Measurements from ENCODE around the gene NHP2.
"Not testable (repeated sequence)": the region's sequence is repeated elsewhere in the genome, so short reads cannot be mapped to it uniquely, and the experiment has no call there.

The NHP2 gene

GRCh38 chr5:178153530-178154340 is at the start of gene NHP2:
TSS of gene NHP2 (minus strand) at chr5:178153885. CDS start at chr5:178153817, 68 bp downstream.
- peak; percentile 70 to 99 (median 97) for DNase-seq

GRCh38 chr5:178202541-178202940 is 48.9 kb upstream of the NHP2 start:
- DNase-seq: no peak

- DNase-seq: no peak
Observed at GRCh38 chr5:178201927-178202235, 48.2 kb upstream of the NHP2 start.

DNA sequence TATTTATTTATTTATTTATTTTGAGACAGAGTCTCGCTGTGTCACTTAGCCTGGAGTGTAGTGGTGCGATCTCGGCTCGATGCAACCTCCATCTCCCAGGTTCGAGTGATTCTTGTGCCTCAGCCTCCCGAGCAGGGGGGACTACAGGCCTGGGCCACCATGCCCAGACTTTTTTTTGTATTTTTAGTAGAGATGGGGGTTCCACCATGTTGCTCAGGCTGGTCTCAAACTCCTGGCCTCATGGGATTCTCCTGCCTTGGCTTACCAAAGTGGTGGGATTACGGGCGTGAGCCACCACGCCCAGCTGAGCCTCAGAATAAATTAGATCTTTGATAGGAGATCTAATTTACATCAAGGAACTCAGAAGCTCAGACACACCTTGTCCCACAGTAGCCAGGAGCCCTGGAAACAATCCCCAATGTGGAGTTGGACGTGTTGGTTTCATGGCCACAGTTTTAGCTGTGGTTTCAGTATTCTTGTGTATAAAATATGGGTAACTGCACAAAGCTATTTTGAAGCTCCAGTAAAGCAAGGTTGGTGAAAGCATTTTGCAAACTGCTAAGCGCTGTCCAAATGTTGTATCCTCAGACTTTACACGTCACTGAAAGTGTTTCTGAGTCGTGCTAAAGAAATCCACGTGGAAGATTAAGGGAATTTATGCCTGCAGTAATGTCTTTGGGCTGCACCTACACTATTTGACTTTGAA is 47.7 kb upstream of the NHP2 start:
- DNase-seq: no peak

DNA sequence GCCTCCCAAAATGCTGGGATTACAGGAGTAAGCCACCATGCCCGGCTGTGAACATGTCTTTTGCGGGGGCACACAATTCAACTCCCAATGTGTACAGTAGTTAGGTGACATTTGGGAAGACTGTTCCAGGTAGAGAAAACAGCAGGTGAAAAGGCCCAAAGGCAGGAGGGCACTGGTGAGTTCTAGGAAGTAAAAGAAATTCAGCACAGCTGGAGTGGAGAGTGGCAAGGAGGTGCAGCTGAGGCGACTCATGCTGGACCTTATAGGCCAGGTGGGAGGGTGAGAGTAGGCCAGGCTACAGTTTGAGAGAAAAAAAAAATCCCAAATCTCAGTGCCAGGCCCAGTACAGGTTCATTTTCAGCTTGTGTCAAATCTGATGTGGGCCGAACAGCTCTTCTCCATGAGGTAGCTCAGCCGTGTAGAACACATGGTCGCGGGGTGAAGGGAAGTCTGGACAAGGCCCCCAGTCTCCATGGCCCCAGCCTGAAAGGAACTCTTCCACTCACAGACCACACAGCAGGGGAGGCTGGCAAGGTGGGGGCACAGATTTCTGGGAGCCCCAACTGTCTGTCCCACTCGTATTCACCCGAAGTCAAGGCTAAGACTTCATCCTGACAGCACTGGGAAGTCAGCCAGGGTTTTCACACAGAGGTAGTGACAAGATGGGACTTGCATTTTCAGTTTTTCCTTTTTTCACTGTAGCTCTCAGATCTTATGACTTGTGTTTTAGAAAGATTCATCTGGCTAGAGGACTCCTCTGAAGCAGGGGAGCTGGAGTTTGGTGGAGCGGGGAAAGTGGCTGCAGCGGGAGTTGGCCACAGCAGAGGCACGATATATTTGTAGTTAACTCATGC is 46.1 kb upstream of the NHP2 start:
- no peak for DNase-seq

DNA sequence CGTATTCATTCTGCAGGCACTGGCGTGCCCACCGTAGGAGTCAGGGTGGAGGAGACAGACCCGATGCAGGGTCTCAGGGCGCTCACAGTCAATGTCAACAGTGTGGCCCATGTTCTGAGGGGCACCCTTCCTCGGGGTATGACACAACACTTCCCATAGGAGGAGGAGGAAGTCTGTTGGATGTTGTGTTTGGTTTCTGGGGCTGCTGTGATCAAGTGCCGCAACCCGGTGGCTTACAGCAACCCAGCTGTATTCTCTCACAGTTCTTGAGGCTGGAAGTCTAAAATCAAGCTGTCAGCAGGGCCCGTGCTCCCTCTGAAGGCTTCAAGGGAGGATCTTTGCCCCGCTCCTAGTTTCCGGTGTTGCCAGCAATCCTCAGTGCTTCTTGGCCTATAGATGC is 45.0 kb upstream of the NHP2 start:
- no peak for DNase-seq

GRCh38 chr5:178198151-178198550 is 44.5 kb upstream of the NHP2 start:
- not testable (repeated sequence) for DNase-seq

DNA sequence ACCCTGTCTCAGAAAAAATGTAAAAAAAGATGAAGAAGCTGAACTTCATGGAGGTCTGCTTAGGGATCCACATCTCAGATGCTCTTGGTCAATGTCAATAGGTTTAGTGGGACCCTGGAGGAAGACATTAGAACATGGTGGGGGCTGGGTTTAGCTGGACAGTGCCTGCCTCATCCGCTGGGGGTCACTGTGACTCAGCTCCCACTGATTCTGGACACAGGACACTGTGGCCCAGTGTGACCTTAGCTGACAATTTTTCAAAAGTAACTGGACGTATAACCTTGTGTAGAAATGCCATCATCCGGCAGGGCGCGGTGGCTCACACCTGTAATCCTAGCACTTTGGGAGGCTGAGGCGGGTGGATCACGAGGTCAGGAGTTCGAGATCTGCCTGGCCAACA is 43.3 kb upstream of the NHP2 start:
- DNase-seq: no peak

DNA sequence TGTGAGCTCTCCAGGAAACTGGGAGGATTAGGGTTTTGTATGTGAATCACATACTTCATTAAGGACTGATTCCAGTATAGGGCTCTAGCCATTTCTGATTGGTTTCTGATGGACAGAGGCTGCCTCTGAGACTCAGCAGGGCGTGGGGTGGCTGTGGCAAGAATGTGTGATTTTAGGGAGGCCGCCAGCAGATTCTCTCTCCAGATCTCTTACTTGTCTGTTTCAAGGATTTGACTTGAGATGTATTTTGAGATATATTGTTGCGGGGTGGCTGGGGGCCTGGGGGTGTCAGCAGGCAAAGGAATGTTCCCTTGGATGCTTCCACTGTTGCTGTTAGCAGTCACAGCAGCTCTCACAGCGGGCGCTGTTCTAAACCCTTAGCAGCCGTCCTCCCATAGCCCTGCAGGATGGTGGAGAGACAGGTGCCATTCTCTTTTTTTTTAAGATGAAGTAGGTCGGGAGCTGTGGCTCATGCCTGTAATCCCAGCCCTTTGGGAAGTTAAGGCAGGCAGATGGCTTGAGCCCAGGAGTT is 42.7 kb upstream of the NHP2 start:
- DNase-seq: no peak

- no peak for DNase-seq
Observed at GRCh38 chr5:178194026-178194425, 40.3 kb upstream of the NHP2 start.

- DNase-seq: no peak
Observed at GRCh38 chr5:178193251-178193809, 39.6 kb upstream of the NHP2 start.

DNA sequence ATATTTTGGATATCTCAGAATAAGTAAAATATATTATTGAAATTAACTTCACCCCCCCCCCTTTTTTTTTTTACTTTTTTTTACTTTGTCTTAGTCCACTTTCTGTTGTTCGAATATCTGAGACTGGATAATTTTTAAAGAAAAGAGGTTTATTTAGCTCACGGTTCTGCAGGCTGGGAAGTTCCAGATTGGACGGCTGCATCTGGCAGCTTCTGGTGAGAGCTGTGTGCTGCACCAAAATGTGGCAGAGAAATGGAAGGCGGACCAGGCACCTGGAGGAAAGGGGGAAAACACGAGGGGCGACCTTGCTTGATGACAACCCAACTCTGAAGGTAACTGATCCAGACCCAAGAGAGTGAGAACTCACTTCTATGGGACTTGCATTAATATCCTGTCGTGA is 39.1 kb upstream of the NHP2 start:
- DNase-seq: no peak

DNA sequence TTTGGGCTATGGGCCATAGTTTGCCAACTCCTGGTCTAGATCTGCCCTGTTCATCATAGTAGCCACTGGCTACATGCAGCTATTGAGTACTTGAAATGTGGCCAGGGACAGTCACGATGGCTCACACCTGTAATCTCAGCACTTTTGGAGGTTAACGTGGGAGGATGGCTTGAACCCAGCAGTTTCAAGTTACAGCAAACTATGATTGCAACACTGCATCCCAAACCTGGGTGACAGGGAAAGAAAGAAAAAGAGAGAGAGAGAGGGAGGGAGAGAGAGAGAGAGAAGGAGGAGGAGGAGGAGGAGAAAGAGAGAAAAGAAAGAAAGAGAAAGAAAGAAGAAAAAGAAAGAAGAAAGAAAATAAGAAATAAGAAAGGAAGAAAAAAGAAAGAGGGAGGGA is 38.6 kb upstream of the NHP2 start:
- DNase-seq: no peak

GRCh38 chr5:178191661-178192060 is 38.0 kb upstream of the NHP2 start:
- DNase-seq: no peak

- DNase-seq: no peak
Observed at GRCh38 chr5:178189433-178189832, 35.7 kb upstream of the NHP2 start.

DNA sequence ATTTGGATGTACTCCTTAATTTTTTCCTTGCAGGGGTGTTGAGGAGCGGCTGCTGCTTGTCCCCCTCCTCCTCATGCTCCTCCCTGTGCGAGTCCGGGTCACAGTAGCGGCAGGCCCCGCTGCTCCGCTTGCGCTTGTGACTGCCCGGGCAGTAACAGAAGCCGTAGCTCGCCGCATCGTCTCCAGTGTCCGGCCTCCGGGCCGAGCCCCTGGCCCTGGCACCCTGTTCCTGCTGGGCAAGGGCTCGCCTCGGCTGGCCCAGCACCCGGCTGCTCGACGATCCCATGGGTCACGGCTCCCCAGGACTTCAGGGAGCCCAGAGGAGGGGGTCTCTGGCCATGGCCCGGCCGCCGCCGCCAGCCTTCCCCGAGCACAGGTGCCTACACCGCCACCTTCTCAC is 33.3 kb upstream of the NHP2 start, which contains the start of gene GMCL2:
GMCL2 (minus strand) TSS at position 358 of the 400 bp plus-strand sequence; CDS start at position 286, 72 bp downstream.
- no peak for DNase-seq

DNA sequence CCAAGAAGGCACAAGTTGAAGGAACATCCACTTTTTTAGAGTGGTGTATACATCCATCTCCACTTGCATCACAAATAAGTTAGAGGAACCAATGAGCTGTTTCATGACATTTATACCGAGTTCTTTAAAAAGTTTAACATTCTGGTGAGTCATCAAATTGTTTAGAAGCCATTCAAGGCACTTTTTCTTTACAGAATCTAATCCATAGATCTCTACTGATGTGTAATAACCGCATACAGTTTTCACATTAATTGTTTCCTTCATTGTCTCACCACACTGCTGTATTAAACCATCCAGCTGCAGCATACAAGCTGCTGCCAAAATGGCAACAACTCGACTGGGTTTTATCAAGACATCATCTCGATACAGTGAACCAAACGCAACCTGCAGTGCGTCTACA is 32.7 kb upstream of the NHP2 start:
- no peak for DNase-seq

DNA sequence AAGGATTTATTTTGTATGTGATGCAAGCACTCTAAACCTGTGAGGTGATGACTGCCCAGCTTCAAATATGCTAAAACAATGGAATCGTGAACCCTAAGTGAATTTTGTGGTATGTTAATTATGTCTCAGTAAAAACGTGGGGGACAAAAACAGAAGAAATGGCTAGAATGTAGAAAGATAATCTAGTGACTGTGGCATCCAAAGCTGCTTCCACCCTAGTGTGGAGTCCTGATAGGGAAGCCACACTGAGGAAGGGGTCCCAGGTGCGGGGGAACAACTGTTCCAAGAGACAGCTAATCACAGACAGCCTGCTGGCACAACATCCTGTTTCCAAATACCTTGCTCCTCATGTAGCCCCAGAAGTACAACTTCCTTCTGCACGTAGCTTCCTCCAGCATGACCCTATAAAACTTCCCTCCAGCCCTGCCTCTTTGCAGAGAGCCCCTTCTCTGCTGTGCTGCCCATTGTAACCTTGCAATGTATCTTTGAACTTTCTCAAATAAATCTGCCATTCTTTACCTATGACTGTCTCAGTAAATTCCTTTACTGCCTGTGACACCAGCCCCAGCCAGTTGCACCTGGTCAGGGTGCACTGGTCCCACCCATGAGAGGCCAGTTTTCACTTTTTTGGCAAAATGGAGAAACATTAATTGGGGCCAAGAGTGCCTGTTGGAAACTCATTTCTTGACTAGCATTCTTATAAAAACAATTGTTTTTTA is 28.6 kb upstream of the NHP2 start:
- DNase-seq: no peak

DNA sequence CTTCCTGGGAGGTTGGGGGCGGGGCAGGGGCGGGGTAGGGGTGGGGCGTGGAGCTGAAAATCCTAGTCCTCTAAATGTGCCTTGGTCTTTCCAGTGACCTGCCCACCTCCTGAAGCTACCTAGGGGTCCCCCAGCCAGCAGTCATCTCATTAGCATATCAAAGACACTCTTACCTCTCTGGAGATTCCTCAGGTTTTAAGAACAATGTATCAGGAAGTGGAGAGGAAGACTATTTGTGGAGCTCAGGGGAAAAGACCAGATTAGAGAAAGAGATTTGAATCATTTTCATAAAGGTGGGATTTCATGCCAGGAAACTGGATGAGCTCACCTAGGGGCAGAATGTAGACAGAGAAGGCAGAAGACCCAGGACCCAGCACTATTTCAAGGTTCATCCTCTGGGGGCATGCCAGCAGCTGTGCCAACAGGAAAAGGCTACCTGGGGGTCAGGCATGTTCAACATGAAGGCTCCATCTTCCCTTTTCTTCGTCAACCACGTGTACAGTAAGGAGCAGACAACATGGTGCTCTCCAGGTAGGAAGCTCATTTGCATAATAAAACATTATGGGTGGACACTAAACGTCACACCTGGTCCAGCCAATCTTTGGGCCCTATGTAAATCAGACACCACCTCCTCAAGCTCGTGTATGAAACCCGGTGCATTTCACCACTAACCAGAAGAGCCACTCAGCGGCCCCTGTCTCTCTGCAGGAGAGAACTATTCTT is 26.6 kb upstream of the NHP2 start:
- DNase-seq: no peak

DNA sequence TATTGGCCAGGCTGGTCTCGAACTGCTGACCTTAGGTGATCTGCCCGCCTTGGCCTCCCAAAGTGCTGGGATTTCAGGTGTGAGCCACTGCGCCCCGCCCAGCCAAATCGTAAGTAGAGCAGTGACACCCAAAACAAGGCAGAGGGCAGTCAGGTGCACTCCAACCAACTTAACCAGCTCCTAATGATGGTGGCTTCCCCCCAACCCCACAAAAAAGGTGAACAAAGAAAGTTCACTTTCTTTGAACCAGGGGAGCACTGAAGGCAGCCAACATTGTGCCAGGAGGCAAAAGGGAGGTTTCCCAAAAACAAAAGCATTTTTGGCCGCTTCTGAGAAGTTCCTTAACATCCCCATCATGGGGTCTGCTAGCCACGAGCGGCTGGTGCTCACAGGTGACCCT is 23.9 kb upstream of the NHP2 start:
- no peak for DNase-seq
